HCT116 (cell line): ENCODE data around the gene LINGO3. TPM values are rescaled to one million over a fixed set of nuclear protein-coding genes. Genes with fewer than 3 reads are reported as not detected.

ENCODE experiments used
- ATAC-seq: fragments of 200-7000 bp; cut with Tn5 transposase; 2 replicates; pipeline ENCODE4 v1.9.1; 2020; ENCODE audit warnings: mild to moderate bottlenecking, moderate library complexity
- BruUV-seq: library from RNA; stranded (reverse); fragments of 400-500 nt; replicated peaks from 2 replicates; lab custom pipeline; 2021; lab: Mats Ljungman, UMichigan
- CTCF ChIA-PET: fragments of 300-600 bp; sonication (Branson Sonifier 250); formaldehyde crosslinking; loops from one replicate; lab custom pipeline; 2021; ENCODE audit warnings: antibody characterized with exemption; lab: Charles Lee
- POLR2A ChIA-PET: fragments of 300-600, 350-600 bp; sonication (Branson Sonifier 250); formaldehyde crosslinking; loops from one replicate; lab custom pipeline; 2021; ENCODE audit warnings: antibody characterized with exemption; lab: Charles Lee
- RAD21 ChIA-PET, 2 experiments: fragments of 300-600 bp; sonication (Branson Sonifier 250); formaldehyde crosslinking; loops; one replicate each; lab custom pipeline; 2023; ENCODE audit warnings: low total read pairs in 2 of 2; ENCODE audit not compliant: uncharacterized antibody in 2 of 2, unreplicated experiment in 2 of 2, low non-redundant PET in 1 of 2; lab: Charles Lee
- DNase-seq: peaks from one replicate; pipeline ENCODE4 v3.0.0-alpha.2; 2010; ENCODE audit warnings: low read depth, low spot score
- H2AFZ ChIP-seq: fragments of 200-600 bp; shearing (Covaris generic), sonication (generic); 2 replicates; pipeline ENCODE4 v1.6.1; 2017; ENCODE audit warnings: low read depth, mixed run types, mixed read lengths, antibody characterized with exemption, low read length; ENCODE audit not compliant: poor library complexity, severe bottlenecking
- H3K27ac ChIP-seq: 2 replicates; pipeline ENCODE4 v1.5.1; 2012; ENCODE audit warnings: low read depth, low read length
- H3K27me3 ChIP-seq: fragments of 200-600 bp; sonication (generic); 2 replicates; pipeline ENCODE4 v1.6.1; 2016; ENCODE audit warnings: mixed run types, low read length, mixed read lengths; ENCODE audit not compliant: insufficient read depth
- H3K36me3 ChIP-seq, 2 experiments: fragments of 200-500 bp in 1 of 2; fragments of 200-600 bp in 1 of 2; sonication (Bioruptor generic) in 1 of 2; sonication (generic) in 1 of 2; 2 replicates each; pipeline versions ENCODE4 v1.5.1 to v1.6.1; 2014 to 2016; ENCODE audit warnings: low read length in 2 of 2, inconsistent platforms in 1 of 2, mixed read lengths in 1 of 2, mixed run types in 1 of 2; ENCODE audit not compliant: insufficient read depth in 2 of 2, control insufficient read depth in 1 of 2
- H3K4me1 ChIP-seq, 2 experiments: fragments of 200-600 bp in 1 of 2; sonication (generic) in 1 of 2; 2 replicates each; pipeline versions ENCODE4 v1.5.1 to v1.6.1; 2012 to 2017; ENCODE audit warnings: low read length in 2 of 2, inconsistent platforms in 1 of 2, mild to moderate bottlenecking in 1 of 2, mixed read lengths in 1 of 2, mixed run types in 1 of 2, moderate library complexity in 1 of 2; ENCODE audit not compliant: insufficient read depth in 2 of 2, control insufficient read depth in 1 of 2
- H3K4me2 ChIP-seq: fragments of 200-600 bp; sonication (generic); 2 replicates; pipeline ENCODE4 v1.6.1; 2017; ENCODE audit warnings: mixed run types, low read length, mixed read lengths
- H3K4me3 ChIP-seq, 2 experiments: fragments of 200-600 bp in 1 of 2; sonication (generic) in 1 of 2; replicated peaks in 1 of 2; 2 replicates each; pipeline ENCODE4 v1.5.1; 2011 to 2016; ENCODE audit warnings: low read length in 2 of 2, control low read depth in 1 of 2, low read depth in 1 of 2, mild to moderate bottlenecking in 1 of 2, mixed read lengths in 1 of 2, mixed run types in 1 of 2
- H3K79me2 ChIP-seq: fragments of 200-600 bp; sonication (generic); 2 replicates; pipeline ENCODE4 v1.6.1; 2017; ENCODE audit warnings: mild to moderate bottlenecking, mixed run types, low read length, moderate library complexity, mixed read lengths; ENCODE audit not compliant: insufficient read depth
- H3K9ac ChIP-seq: fragments of 200-600 bp; sonication (generic); 2 replicates; pipeline ENCODE4 v1.6.1; 2016; ENCODE audit warnings: low read length, mixed read lengths
- H3K9me2 ChIP-seq: fragments of 200-600 bp; sonication (generic), shearing (Covaris generic); 2 replicates; pipeline ENCODE4 v1.6.1; 2017; ENCODE audit warnings: mixed run types, mild to moderate bottlenecking, moderate library complexity; ENCODE audit not compliant: insufficient read depth
- H3K9me3 ChIP-seq, 2 experiments: fragments of 200-500 bp in 1 of 2; fragments of 200-600 bp in 1 of 2; sonication (Bioruptor generic) in 1 of 2; sonication (generic) in 1 of 2; 2 replicates each; pipeline ENCODE4 v1.6.1; 2014 to 2017; ENCODE audit warnings: low read length in 2 of 2, mixed read lengths in 2 of 2, inconsistent platforms in 1 of 2, low read depth in 1 of 2, mild to moderate bottlenecking in 1 of 2, mixed run types in 1 of 2, moderate library complexity in 1 of 2; ENCODE audit not compliant: control insufficient read depth in 1 of 2, insufficient read depth in 1 of 2
- H4K20me1 ChIP-seq: fragments of 200-600 bp; sonication (generic), shearing (Covaris generic); 2 replicates; pipeline ENCODE4 v1.6.1; 2017; ENCODE audit warnings: mixed run types, mild to moderate bottlenecking, moderate library complexity; ENCODE audit not compliant: insufficient read depth
- MAX ChIP-seq: IDR thresholded peaks from 2 replicates; pipeline ENCODE4 v1.6.1; 2012
- POLR2A ChIP-seq: IDR thresholded peaks from 2 replicates; pipeline ENCODE4 v1.7.0; 2011; ENCODE audit warnings: borderline replicate concordance; ENCODE audit not compliant: insufficient read depth, insufficient read length; ENCODE audit errors: extremely low read depth
- REST ChIP-seq: IDR thresholded peaks from 2 replicates; pipeline ENCODE4 v1.6.1; 2012; ENCODE audit warnings: low read depth
- SRF ChIP-seq: IDR thresholded peaks from 2 replicates; pipeline ENCODE4 v1.6.1; 2012; ENCODE audit warnings: low read depth
- ZFX ChIP-seq: fragments of 450-650 bp; IDR thresholded peaks from 2 replicates; pipeline ENCODE4 v1.6.1; 2017
- intact Hi-C: fragments of 100-400 bp; cut with micrococcal nuclease; formaldehyde crosslinking; loops from 2 replicates; pipeline ENCODE4 v1.10.0; 2022
- total RNA-seq: library from RNA; stranded (reverse); gene quantifications from one replicate; pipeline ENCODE4 v1.2.1, GENCODE V29; 2021; ENCODE audit not compliant: unreplicated experiment

The LINGO3 gene
- total RNA-seq, 1 experiment from 2014 or later = not detected

GRCh38 chr19:2353887-2354592, 46.1 kb upstream of the LINGO3 start:
- no TSS peak for BruUV-seq

More at GRCh38 chr19:2353887-2354592, 46.1 kb upstream of the LINGO3 start:
- H3K9me3 ChIP-seq = no peaks in the 10 kb centered on the region
- no peak overlapping the region for H2AFZ ChIP-seq
- peaks cover 3% of the 10 kb centered on the region; the same call in 1 of the 2 replicates for H3K27me3 ChIP-seq
- no peaks in the 10 kb centered on the region for H3K4me1 ChIP-seq
- H4K20me1 ChIP-seq = no peaks in the 10 kb centered on the region
- no peak overlapping the region for H3K4me2 ChIP-seq
- H3K4me3 ChIP-seq = no peak overlapping the region
- RAD21 ChIA-PET = no interaction called here
- H3K9ac ChIP-seq = no peak overlapping the region
- no peaks in the 10 kb centered on the region; a peak in 1 of 4 replicates for H3K36me3 ChIP-seq
- no peaks in the 10 kb centered on the region for H3K9me2 ChIP-seq
- CTCF ChIA-PET = no interaction called here
- ATAC-seq = no peak
- H3K27ac ChIP-seq = no peak overlapping the region
- POLR2A ChIA-PET = no interaction called here
- intact Hi-C loops = no loop called here
- no peaks in the 10 kb centered on the region for H3K79me2 ChIP-seq
- TF ChIP-seq MAX = no peak
- no peak for TF ChIP-seq REST
- no peak for TF ChIP-seq SRF
- no peak for TF ChIP-seq POLR2A
- no peak for TF ChIP-seq ZFX
- TF ChIP-seq, all 23 proteins: peak for 0
- no peak for DNase-seq
